Colonic mucosa (tissue), 4 donors: ENCODE results near the gene GPA33. TPM values are rescaled to one million over a fixed set of nuclear protein-coding genes. Genes with fewer than 3 reads are reported as not detected.

ENCODE experiments used
- DNase-seq: peaks from one replicate; pipeline ENCODE4 v3.0.0-alpha.2; 2020
- H3K27ac ChIP-seq: fragments of 200-600 bp; one replicate; pipeline ENCODE4 v1.8.0; 2021
- H3K27me3 ChIP-seq: fragments of 200-600 bp; one replicate; pipeline ENCODE4 v1.8.0; 2021
- H3K36me3 ChIP-seq: fragments of 200-600 bp; one replicate; pipeline ENCODE4 v1.8.0; 2021
- H3K4me1 ChIP-seq: fragments of 200-600 bp; one replicate; pipeline ENCODE4 v1.8.0; 2021; ENCODE audit warnings: mild to moderate bottlenecking
- H3K4me3 ChIP-seq: fragments of 200-600 bp; one replicate; pipeline ENCODE4 v1.8.0; 2021
- H3K9ac ChIP-seq, 2 donors: one replicate each; pipeline ENCODE4 v1.7.0; 2013; ENCODE audit warnings: control low read depth in 2 of 2, low read depth in 2 of 2, low read length in 2 of 2
- H3K9me3 ChIP-seq: fragments of 200-600 bp; one replicate; pipeline ENCODE4 v1.8.0; 2021
- intact Hi-C: fragments of 100-400 bp; cut with DNase I; formaldehyde crosslinking; loops from one replicate; pipeline ENCODE4 v1.14.1; 2022
- total RNA-seq, 2 donors: library from RNA; stranded (reverse); fragmentation: NEBNext Ultra II Directional in 1 of 2; extraction: Animal tissue kit (Norgen Biotek cat#: 25700) in 1 of 2; gene quantifications; one replicate each; pipeline ENCODE4 v1.2.1, GENCODE V29; 2021
- TF ChIP-seq, protein P1 (sequence below): fragments of 200-600 bp; IDR thresholded peaks from one replicate; pipeline ENCODE4 v1.8.0; 2022; ENCODE audit warnings: antibody characterized with exemption, mild to moderate bottlenecking
- donor health status: healthy.
- donor health status: DM: no; HTN: no; CAD: no.
- donor health status: DM: no; HTN: no; CAD: no.

The GPA33 gene
- total RNA-seq, 2 donors from 2014 or later: 438 to 531 TPM

DNA sequence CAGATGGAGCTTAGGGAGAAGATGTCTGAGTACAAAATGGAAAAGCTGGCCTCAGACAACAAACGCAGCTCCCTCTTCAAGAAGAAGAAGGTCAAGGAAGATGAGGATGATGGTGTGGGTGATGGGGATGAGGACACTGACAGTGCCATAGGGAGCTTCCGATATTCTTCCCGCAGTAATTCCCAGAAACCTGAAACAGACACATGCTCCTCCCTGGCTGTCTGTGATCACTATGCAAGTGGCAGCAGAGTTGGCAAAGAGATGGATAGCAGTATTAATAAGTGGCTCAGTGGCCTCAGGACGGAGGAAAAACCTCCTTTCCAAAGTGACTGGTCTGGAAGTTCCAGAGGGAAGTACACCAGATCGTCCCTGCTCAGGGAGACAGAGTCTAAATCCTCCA, 37.5 kb upstream of the GPA33 start:
- H3K4me1 ChIP-seq: no peaks in the 10 kb centered on the region
- no peak overlapping the region for H3K4me3 ChIP-seq
- H3K9ac ChIP-seq: no peak overlapping the region
- no peaks in the 10 kb centered on the region for H3K9me3 ChIP-seq
- no peak for DNase-seq
- H3K36me3 ChIP-seq: no peaks in the 10 kb centered on the region
- intact Hi-C loops: loop anchor here (10.0 kb wide), 2 partner anchors 87 to 213 kb away; no protein-coding TSS in a partner anchor
- TF ChIP-seq, protein P1, sequence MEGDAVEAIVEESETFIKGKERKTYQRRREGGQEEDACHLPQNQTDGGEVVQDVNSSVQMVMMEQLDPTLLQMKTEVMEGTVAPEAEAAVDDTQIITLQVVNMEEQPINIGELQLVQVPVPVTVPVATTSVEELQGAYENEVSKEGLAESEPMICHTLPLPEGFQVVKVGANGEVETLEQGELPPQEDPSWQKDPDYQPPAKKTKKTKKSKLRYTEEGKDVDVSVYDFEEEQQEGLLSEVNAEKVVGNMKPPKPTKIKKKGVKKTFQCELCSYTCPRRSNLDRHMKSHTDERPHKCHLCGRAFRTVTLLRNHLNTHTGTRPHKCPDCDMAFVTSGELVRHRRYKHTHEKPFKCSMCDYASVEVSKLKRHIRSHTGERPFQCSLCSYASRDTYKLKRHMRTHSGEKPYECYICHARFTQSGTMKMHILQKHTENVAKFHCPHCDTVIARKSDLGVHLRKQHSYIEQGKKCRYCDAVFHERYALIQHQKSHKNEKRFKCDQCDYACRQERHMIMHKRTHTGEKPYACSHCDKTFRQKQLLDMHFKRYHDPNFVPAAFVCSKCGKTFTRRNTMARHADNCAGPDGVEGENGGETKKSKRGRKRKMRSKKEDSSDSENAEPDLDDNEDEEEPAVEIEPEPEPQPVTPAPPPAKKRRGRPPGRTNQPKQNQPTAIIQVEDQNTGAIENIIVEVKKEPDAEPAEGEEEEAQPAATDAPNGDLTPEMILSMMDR: no peak
- H3K27me3 ChIP-seq: no peaks in the 10 kb centered on the region
- H3K27ac ChIP-seq: no peak overlapping the region

DNA sequence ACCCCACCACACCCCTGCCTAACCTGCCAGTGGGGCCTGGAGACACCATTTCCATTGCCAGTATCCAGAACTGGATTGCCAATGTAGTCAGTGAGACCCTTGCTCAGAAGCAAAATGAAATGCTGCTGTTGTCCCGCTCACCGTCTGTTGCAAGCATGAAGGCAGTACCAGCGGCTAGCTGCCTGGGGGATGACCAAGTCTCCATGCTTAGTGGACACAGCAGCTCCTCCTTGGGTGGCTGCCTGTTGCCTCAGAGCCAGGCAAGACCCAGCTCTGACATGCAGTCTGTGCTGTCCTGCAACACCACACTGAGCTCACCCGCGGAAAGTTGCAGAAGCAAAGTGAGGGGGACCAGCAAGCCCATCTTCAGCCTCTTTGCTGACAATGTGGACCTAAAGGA, 37.1 kb upstream of the GPA33 start:
- H3K27me3 ChIP-seq: no peaks in the 10 kb centered on the region
- TF ChIP-seq, protein P1: no peak
- no peak overlapping the region for H3K27ac ChIP-seq
- H3K9ac ChIP-seq: no peak overlapping the region
- no peaks in the 10 kb centered on the region for H3K9me3 ChIP-seq
- no peak for DNase-seq
- H3K4me1 ChIP-seq: no peaks in the 10 kb centered on the region
- no peak overlapping the region for H3K4me3 ChIP-seq
- intact Hi-C loops: loop anchor here (10.0 kb wide), 2 partner anchors 88 to 212 kb away; no protein-coding TSS in a partner anchor
- no peaks in the 10 kb centered on the region for H3K36me3 ChIP-seq

DNA sequence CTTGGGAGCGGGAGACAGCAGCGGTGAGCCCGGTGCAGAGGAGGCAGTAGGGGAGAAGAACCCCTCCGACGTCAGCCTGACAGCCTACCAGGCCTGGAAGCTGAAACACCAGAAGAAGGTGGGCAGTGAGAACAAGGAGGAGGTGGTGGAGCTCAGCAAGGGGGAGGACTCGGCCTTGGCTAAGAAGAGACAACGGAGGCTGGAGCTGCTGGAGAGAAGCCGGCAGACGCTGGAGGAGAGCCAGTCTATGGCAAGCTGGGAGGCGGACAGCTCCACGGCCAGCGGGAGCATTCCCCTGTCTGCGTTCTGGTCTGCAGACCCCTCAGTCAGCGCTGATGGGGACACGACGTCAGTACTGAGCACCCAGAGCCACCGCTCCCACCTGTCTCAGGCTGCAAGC, 36.6 kb upstream of the GPA33 start:
- H3K4me1 ChIP-seq: no peaks in the 10 kb centered on the region
- no peak overlapping the region for H3K4me3 ChIP-seq
- no peak for DNase-seq
- H3K36me3 ChIP-seq: no peaks in the 10 kb centered on the region
- TF ChIP-seq, protein P1: no peak
- no peaks in the 10 kb centered on the region for H3K27me3 ChIP-seq
- intact Hi-C loops: loop anchor here (10.0 kb wide), 2 partner anchors 88 to 212 kb away; no protein-coding TSS in a partner anchor
- H3K27ac ChIP-seq: no peak overlapping the region
- no peaks in the 10 kb centered on the region for H3K9me3 ChIP-seq
- no peak overlapping the region for H3K9ac ChIP-seq

DNA sequence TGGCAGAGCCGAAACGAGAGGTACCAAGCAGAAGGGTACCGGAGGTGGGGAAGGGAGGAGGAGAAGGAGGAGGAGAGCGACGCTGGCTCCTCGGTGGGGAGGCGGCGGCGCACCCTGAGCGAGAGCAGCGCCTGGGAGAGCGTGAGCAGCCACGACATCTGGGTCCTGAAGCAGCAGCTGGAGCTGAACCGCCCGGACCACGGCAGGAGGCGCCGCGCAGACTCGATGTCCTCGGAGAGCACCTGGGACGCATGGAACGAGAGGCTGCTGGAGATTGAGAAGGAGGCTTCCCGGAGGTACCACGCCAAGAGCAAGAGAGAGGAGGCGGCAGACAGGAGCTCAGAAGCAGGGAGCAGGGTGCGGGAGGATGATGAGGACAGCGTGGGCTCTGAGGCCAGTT, 36.1 kb upstream of the GPA33 start:
- Histone ChIP-seq H3K9ac (no peak overlapping the region), H3K27me3 (no peaks in the 10 kb centered on the region), H3K36me3 (no peaks in the 10 kb centered on the region), H3K9me3 (no peaks in the 10 kb centered on the region), H3K27ac (no peak overlapping the region), H3K4me3 (no peak overlapping the region), H3K4me1 (no peaks in the 10 kb centered on the region)
- DNase-seq: no peak
- TF ChIP-seq, protein P1: no peak
- intact Hi-C loops: loop anchor here (10.0 kb wide), 2 partner anchors 88 to 212 kb away; no protein-coding TSS in a partner anchor

DNA sequence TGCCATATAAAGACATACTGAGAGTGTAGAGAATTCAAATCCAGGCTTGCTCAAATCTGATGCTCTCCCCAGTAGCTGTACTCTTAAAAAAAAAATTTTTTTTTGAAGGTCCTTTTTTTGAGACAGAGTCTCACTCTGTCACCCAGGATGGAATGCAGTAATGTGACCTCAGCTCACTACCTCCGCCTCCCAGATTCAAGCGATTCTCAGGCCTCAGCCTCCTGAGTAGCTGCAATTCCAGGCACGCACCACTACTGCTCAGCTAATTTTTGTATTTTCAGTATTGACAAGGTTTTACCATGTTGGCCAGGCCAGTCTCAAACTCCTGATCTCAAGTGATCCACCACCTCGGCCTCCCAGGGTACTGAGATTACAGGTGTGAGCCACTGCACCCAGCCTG, 32.4 kb upstream of the GPA33 start:
- Histone ChIP-seq H3K9me3 (no peaks in the 10 kb centered on the region), H3K4me1 (no peaks in the 10 kb centered on the region), H3K36me3 (no peaks in the 10 kb centered on the region), H3K9ac (no peak overlapping the region), H3K4me3 (no peak overlapping the region), H3K27ac (no peak overlapping the region), H3K27me3 (no peaks in the 10 kb centered on the region)
- intact Hi-C loops: loop anchor here (10.0 kb wide), 2 partner anchors 92 to 208 kb away; no protein-coding TSS in a partner anchor
- no peak for DNase-seq
- TF ChIP-seq, protein P1: no peak
